Hepatocyte (in vitro differentiated cells): ENCODE results near the gene OPCML.

Source experiments
- EZH2 ChIP-seq: fragments of 200-600 bp; sonication (generic); IDR thresholded peaks from 2 replicates; pipeline ENCODE4 v1.6.1; 2016; ENCODE audit warnings: antibody characterized with exemption, mild to moderate bottlenecking, borderline replicate concordance
- EZH2phosphoT487 ChIP-seq: fragments of 200-600 bp; sonication (generic); IDR thresholded peaks from one replicate; pipeline ENCODE4 v1.6.1; 2018; ENCODE audit warnings: antibody characterized with exemption, mild to moderate bottlenecking, low read depth, moderate library complexity; ENCODE audit not compliant: unreplicated experiment, severe bottlenecking
- TF ChIP-seq, protein P1 (sequence below): fragments of 200-600 bp; sonication (generic); IDR thresholded peaks from 2 replicates; pipeline ENCODE4 v1.5.1; 2016; ENCODE audit warnings: antibody characterized with exemption, mild to moderate bottlenecking; ENCODE audit not compliant: poor library complexity

DNA sequence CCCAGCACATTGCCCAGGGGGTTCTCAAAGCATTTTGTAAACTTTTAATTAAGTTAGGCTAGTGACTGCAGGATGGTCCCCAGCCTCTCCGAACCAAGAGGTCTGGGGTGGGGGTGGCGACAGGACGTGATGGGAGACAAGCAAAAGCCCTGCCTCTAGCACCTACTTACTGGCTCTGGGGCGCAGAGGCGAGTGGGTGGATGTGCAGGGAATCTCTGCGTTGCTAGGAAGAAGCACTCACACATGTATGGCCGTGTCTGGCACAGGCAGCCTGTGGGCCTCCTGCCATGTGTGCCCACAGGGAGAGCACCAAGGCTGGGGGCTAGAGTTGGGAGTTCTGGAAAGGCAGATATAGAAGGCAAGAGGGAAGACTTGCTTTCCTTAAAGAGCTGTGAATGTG lies 6.3 kb downstream of the OPCML start:
- TF ChIP-seq, protein P1, sequence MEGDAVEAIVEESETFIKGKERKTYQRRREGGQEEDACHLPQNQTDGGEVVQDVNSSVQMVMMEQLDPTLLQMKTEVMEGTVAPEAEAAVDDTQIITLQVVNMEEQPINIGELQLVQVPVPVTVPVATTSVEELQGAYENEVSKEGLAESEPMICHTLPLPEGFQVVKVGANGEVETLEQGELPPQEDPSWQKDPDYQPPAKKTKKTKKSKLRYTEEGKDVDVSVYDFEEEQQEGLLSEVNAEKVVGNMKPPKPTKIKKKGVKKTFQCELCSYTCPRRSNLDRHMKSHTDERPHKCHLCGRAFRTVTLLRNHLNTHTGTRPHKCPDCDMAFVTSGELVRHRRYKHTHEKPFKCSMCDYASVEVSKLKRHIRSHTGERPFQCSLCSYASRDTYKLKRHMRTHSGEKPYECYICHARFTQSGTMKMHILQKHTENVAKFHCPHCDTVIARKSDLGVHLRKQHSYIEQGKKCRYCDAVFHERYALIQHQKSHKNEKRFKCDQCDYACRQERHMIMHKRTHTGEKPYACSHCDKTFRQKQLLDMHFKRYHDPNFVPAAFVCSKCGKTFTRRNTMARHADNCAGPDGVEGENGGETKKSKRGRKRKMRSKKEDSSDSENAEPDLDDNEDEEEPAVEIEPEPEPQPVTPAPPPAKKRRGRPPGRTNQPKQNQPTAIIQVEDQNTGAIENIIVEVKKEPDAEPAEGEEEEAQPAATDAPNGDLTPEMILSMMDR, result no peak
- no peak for TF ChIP-seq EZH2
- TF ChIP-seq EZH2phosphoT487, result no peak
